B cell (primary cell): ENCODE results near the gene CD209. TPM values are rescaled to one million over a fixed set of nuclear protein-coding genes. Genes with fewer than 3 reads are reported as not detected.
A peak's percentile ranks its signal among the peaks of the same experiment; 100 is the strongest.

Experiments
- ATAC-seq: fragments of 200-7000 bp; cut with Tn5 transposase; one replicate; pipeline ENCODE4 v1.10.0; 2021; ENCODE audit warnings: low read depth, mild to moderate bottlenecking, moderate number of reproducible peaks, moderate library complexity
- CTCF ChIA-PET: fragments of 350-600 bp; sonication (Branson Sonifier 250); formaldehyde crosslinking; loops from one replicate; lab custom pipeline; 2021; ENCODE audit warnings: antibody characterized with exemption, inconsistent platforms; lab: Charles Lee
- POLR2A ChIA-PET: fragments of 350-600 bp; sonication (Branson Sonifier 250); formaldehyde crosslinking; loops from one replicate; lab custom pipeline; 2021; ENCODE audit warnings: antibody characterized with exemption; lab: Charles Lee
- DNase-seq: peaks from one replicate; pipeline ENCODE4 v3.0.0; 2013
- H2AFZ ChIP-seq: 2 replicates; pipeline ENCODE4 v1.6.1; 2012; ENCODE audit warnings: mild to moderate bottlenecking, low read depth, low read length; ENCODE audit not compliant: insufficient read depth, poor library complexity, severe bottlenecking
- H3K27ac ChIP-seq, 2 donors: 1 replicate in 1 of 2; 2 replicates in 1 of 2; pipeline ENCODE4 v1.5.1; 2012 to 2013; ENCODE audit warnings: low read length in 2 of 2, mild to moderate bottlenecking in 2 of 2, moderate library complexity in 1 of 2
- H3K27me3 ChIP-seq, 4 experiments: fragments of 200-600 bp in 1 of 4; sonication (generic) in 1 of 4; replicated peaks in 1 of 4; 1 replicate in 2 of 4; 2 replicates in 2 of 4; pipeline versions ENCODE4 v1.6.1 to v1.7.0; 2013 to 2016; ENCODE audit warnings: low read length in 3 of 4, mild to moderate bottlenecking in 2 of 4, mixed read lengths in 1 of 4, moderate library complexity in 1 of 4; ENCODE audit not compliant: insufficient read depth in 4 of 4, control insufficient read depth in 3 of 4; ENCODE audit errors: control extremely low read depth in 1 of 4
- H3K36me3 ChIP-seq, 2 experiments: replicated peaks in 1 of 2; 1 replicate in 1 of 2; 2 replicates in 1 of 2; pipeline versions ENCODE4 v1.6.1 to v1.7.1; 2013; ENCODE audit warnings: low read length in 1 of 2; ENCODE audit not compliant: insufficient read depth in 2 of 2, control insufficient read depth in 1 of 2; ENCODE audit errors: control extremely low read depth in 1 of 2, extremely low read depth in 1 of 2
- H3K4me1 ChIP-seq, 2 donors: fragments of 200-600 bp in 1 of 2; sonication (generic) in 1 of 2; 1 replicate in 1 of 2; 2 replicates in 1 of 2; pipeline versions ENCODE4 v1.5.1 to v1.6.1; 2013 to 2017; ENCODE audit warnings: low read length in 2 of 2; ENCODE audit not compliant: control insufficient read depth in 2 of 2, insufficient read depth in 2 of 2
- H3K4me2 ChIP-seq: replicated peaks from 2 replicates; pipeline ENCODE3; 2012; ENCODE audit warnings: mild to moderate bottlenecking, low read depth, low read length; ENCODE audit not compliant: poor library complexity, severe bottlenecking
- H3K4me3 ChIP-seq, 5 experiments: fragments of 200-600 bp in 1 of 5; sonication (generic) in 1 of 5; 1 replicate in 3 of 5; 2 replicates in 2 of 5; pipeline versions ENCODE4 v1.5.1 to v1.7.0; 2011 to 2016; ENCODE audit warnings: low read length in 4 of 5, mild to moderate bottlenecking in 4 of 5, low read depth in 2 of 5, control low read depth in 1 of 5, moderate library complexity in 1 of 5; ENCODE audit not compliant: insufficient read depth in 1 of 5; ENCODE audit errors: control extremely low read depth in 1 of 5, extremely low read depth in 1 of 5
- H3K79me2 ChIP-seq: fragments of 200-600 bp; sonication (generic); one replicate; pipeline ENCODE4 v1.6.0; 2016; ENCODE audit warnings: low read length; ENCODE audit not compliant: control insufficient read depth, insufficient read depth
- H3K9ac ChIP-seq: fragments of 200-600 bp; sonication (generic); 2 replicates; pipeline ENCODE4 v1.6.1; 2017; ENCODE audit warnings: mild to moderate bottlenecking, low read length, moderate library complexity
- H3K9me3 ChIP-seq, 3 donors: one replicate each; pipeline versions ENCODE4 v1.6.1 to v1.7.1; 2013; ENCODE audit warnings: low read length in 2 of 3; ENCODE audit not compliant: control insufficient read depth in 2 of 3, insufficient read depth in 1 of 3; ENCODE audit errors: control extremely low read depth in 1 of 3
- H4K20me1 ChIP-seq: 2 replicates; pipeline ENCODE4 v1.6.0; 2012; ENCODE audit warnings: mild to moderate bottlenecking, low read length; ENCODE audit not compliant: insufficient read depth, control insufficient read depth, poor library complexity, severe bottlenecking
- H3K27ac Mint-ChIP-seq: one replicate; pipeline ENCODE4 v1.8.0; 2021; ENCODE audit warnings: mixed read lengths
- H3K27me3 Mint-ChIP-seq: one replicate; pipeline ENCODE4 v1.8.0; 2021; ENCODE audit warnings: mixed read lengths
- H3K4me1 Mint-ChIP-seq: one replicate; pipeline ENCODE4 v1.8.0; 2021; ENCODE audit warnings: mixed read lengths
- H3K4me3 Mint-ChIP-seq: one replicate; pipeline ENCODE4 v1.8.0; 2021; ENCODE audit warnings: mixed read lengths
- H3K9me3 Mint-ChIP-seq: one replicate; pipeline ENCODE4 v1.8.0; 2022; ENCODE audit warnings: mixed read lengths; ENCODE audit not compliant: insufficient read depth
- CTCF ChIP-seq: fragments of 200-600 bp; IDR thresholded peaks from one replicate; pipeline ENCODE4 v1.8.0; 2022; ENCODE audit warnings: antibody characterized with exemption, mild to moderate bottlenecking
- EZH2 ChIP-seq: IDR thresholded peaks from 2 replicates; pipeline ENCODE4 v1.6.1; 2012; ENCODE audit warnings: borderline replicate concordance, low read depth, mild to moderate bottlenecking, moderate library complexity, low read length; ENCODE audit not compliant: insufficient read depth, poor library complexity, severe bottlenecking
- WGBS: methylation state at CpG from one replicate; pipeline ENCODE4 v1.1.5; 2013; ENCODE audit warnings: missing lambda C conversion rate; ENCODE audit not compliant: insufficient coverage; 5-methylcytosine and 5-hydroxymethylcytosine counted together
- intact Hi-C: fragments of 100-400 bp; cut with micrococcal nuclease; formaldehyde crosslinking; loops from one replicate; pipeline ENCODE4 v1.10.0; 2022
- polyA plus RNA-seq: library from polyadenylated mRNA; depleted of rRNA; stranded (reverse); fragments of >200 nt; gene quantifications from 2 replicates; pipeline ENCODE4 v1.2.3, GENCODE V29; 2012
- total RNA-seq, 2 donors: library from RNA; stranded (reverse); fragments of 120-200 nt in 1 of 2; gene quantifications; 1 replicate in 1 of 2; 2 replicates in 1 of 2; pipeline versions ENCODE4 v1.2.3 to v1.2.4, GENCODE V29; 2013 to 2022

Gene CD209
- total and polyA plus RNA-seq, 2 donors (not counting 1 experiment from before 2014, with no cell fraction given) = 0.10 TPM; not detected in 1

- peak overlapping the region; percentile 46 for H3K27ac Mint-ChIP-seq
- DNase-seq (no peak), ATAC-seq (no peak)
- H3K4me3 Mint-ChIP-seq = no peak overlapping the region
- no peaks in the 10 kb centered on the region for H4K20me1 ChIP-seq
- H2AFZ ChIP-seq = no peak overlapping the region
- TF ChIP-seq CTCF (no peak), EZH2 (no peak)
- H3K27ac ChIP-seq = no peak overlapping the region
- no peaks in the 10 kb centered on the region for H3K36me3 ChIP-seq
- H3K4me2 ChIP-seq = no peak overlapping the region
- H3K4me1 Mint-ChIP-seq = peaks cover 54% of the 10 kb centered on the region
- no peak overlapping the region for H3K9ac ChIP-seq
- H3K27me3 ChIP-seq = no peaks in the 10 kb centered on the region
- H3K4me1 ChIP-seq = peaks cover 45 to 71% of the 10 kb centered on the region in 2 donors
- peaks cover 2 to 19% (median 6%) of the 10 kb centered on the region in 3 donors for H3K9me3 ChIP-seq
- peaks cover 4% of the 10 kb centered on the region for H3K9me3 Mint-ChIP-seq
- WGBS = no CpG with 5 or more reads among the region's 1 CpG
- intact Hi-C loops = loop anchor here (5.0 kb wide), 1 partner anchor 34 kb away; the partner anchor contains the start of gene TRAPPC5
- POLR2A ChIA-PET = interaction anchor here (0.6 kb wide), 1 partner anchor 11 kb away, joined by 3 read pairs; no protein-coding TSS in a partner anchor
- CTCF ChIA-PET = interaction anchor here (0.9 to 2.6 kb wide), 2 partner anchors 36 to 82 kb away, joined by 4 to 8 read pairs; partner anchors contain the start of gene TRAPPC5
- H3K27me3 Mint-ChIP-seq = no peaks in the 10 kb centered on the region
- H3K4me3 ChIP-seq = no peak overlapping the region
- H3K79me2 ChIP-seq = no peaks in the 10 kb centered on the region
Measured at GRCh38 chr19:7716762-7717161, 30.6 kb downstream of the CD209 start.

GRCh38 chr19:7715671-7716070 lies 31.7 kb downstream of the CD209 start:
- no peaks in the 10 kb centered on the region for H3K27me3 Mint-ChIP-seq
- Histone ChIP-seq H3K79me2 (peaks cover 3% of the 10 kb centered on the region), H3K27ac (peak overlapping the region in 1 of 2 donors; percentile 12), H3K36me3 (no peaks in the 10 kb centered on the region), H4K20me1 (no peaks in the 10 kb centered on the region), H3K4me2 (peak overlapping the region; percentile 5), H3K4me3 (no peak overlapping the region), H3K4me1 (peaks cover 47 to 82% of the 10 kb centered on the region in 2 donors), H3K9me3 (peaks cover 2 to 14% (median 6%) of the 10 kb centered on the region in 3 donors), H3K27me3 (no peaks in the 10 kb centered on the region), H3K9ac (no peak overlapping the region), H2AFZ (no peak overlapping the region)
- peaks cover 55% of the 10 kb centered on the region for H3K4me1 Mint-ChIP-seq
- POLR2A ChIA-PET = interaction anchor here (0.7 kb wide), 1 partner anchor 1756 kb away, joined by 4 read pairs; no protein-coding TSS in a partner anchor
- peaks cover 4% of the 10 kb centered on the region for H3K9me3 Mint-ChIP-seq
- no peak for ATAC-seq
- no peak for DNase-seq
- TF ChIP-seq EZH2 = no peak
- no peak for TF ChIP-seq CTCF
- no CpG with 5 or more reads among the region's 1 CpG for WGBS
- no peak overlapping the region for H3K27ac Mint-ChIP-seq
- CTCF ChIA-PET = no interaction called here
- no peak overlapping the region for H3K4me3 Mint-ChIP-seq
- intact Hi-C loops = loop anchor here (5.0 kb wide), 1 partner anchor 33 kb away; the partner anchor contains the start of gene TRAPPC5
